PFSK-1 (cell line): ENCODE results near the gene ANKFY1.

Experiments used
- REST ChIP-seq, 2 experiments: IDR thresholded peaks; 2 replicates each; pipeline versions ENCODE4 v1.6.1 to v1.8.0; 2011 to 2012; ENCODE audit warnings: low read depth in 2 of 2, low read length in 2 of 2, control low read depth in 1 of 2, inconsistent platforms in 1 of 2, mild to moderate bottlenecking in 1 of 2, moderate library complexity in 1 of 2; ENCODE audit not compliant: insufficient read depth in 1 of 2
- SIN3A ChIP-seq: IDR thresholded peaks from 2 replicates; pipeline ENCODE4 v1.6.1; 2012; ENCODE audit warnings: mild to moderate bottlenecking, low read length, moderate library complexity, borderline replicate concordance; ENCODE audit not compliant: insufficient read depth

- TF ChIP-seq SIN3A = no peak
- no peak for TF ChIP-seq REST (IDR thresholded peaks at IDR 0.05; ENCODE audit: insufficient read depth in 1 of 2, low read depth in 2 of 2, low read length in 2 of 2)
Observed at GRCh38 chr17:4160294-4160859, 103.4 kb downstream of the ANKFY1 start.
